GM12873 (cell line): ENCODE results near the gene SYNE4.

ENCODE experiments used
- CTCF ChIP-seq: IDR thresholded peaks from 2 replicates; pipeline ENCODE4 v1.5.1; 2012; ENCODE audit warnings: low read depth, mild to moderate bottlenecking, moderate library complexity, low read length, control low read depth; ENCODE audit not compliant: insufficient read depth; ENCODE audit errors: missing control alignments

Gene SYNE4

GRCh38 chr19:36003284-36003683 is 5.3 kb downstream of the SYNE4 start:
- no peak for TF ChIP-seq CTCF

- TF ChIP-seq CTCF: no peak
These were observed 7.0 kb downstream of the SYNE4 start for GRCh38 chr19:36001605-36002004.

- no peak for TF ChIP-seq CTCF
These were observed 11.8 kb downstream of the SYNE4 start for GRCh38 chr19:35996777-35997176.

GRCh38 chr19:35995048-35995993 is 13.3 kb downstream of the SYNE4 start, which contains the start of gene SDHAF1:
SDHAF1 (plus strand) TSS chr19:35995188; CDS start chr19:35995275, 87 bp downstream.
- no peak for TF ChIP-seq CTCF

GRCh38 chr19:35993923-35994598 is 14.6 kb downstream of the SYNE4 start:
- TF ChIP-seq CTCF: peak; percentile 28

- TF ChIP-seq CTCF: no peak
These were observed 15.5 kb downstream of the SYNE4 start for GRCh38 chr19:35992907-35993765.
